Smooth muscle cell (in vitro differentiated cells): Measurements from ENCODE around the gene BTNL8. TPM values are rescaled to one million over a fixed set of nuclear protein-coding genes. Genes with fewer than 3 reads are reported as not detected.

ENCODE experiments used
- DNase-seq: peaks from one replicate; lab custom pipeline; 2025; ENCODE audit not compliant: unreplicated experiment; lab: John Stamatoyannopoulos, UW
- H2AFZ ChIP-seq: fragments of 200-600 bp; sonication (generic); 2 replicates; pipeline ENCODE4 v1.6.0; 2016; ENCODE audit warnings: antibody characterized with exemption, low read depth, mild to moderate bottlenecking
- H3F3A ChIP-seq: fragments of 200-600 bp; sonication (generic); 2 replicates; pipeline ENCODE4 v1.6.0; 2017; ENCODE audit warnings: antibody characterized with exemption, low read depth
- H3K27ac ChIP-seq: fragments of 200-600 bp; sonication (generic); 2 replicates; pipeline ENCODE4 v1.5.1; 2016; ENCODE audit warnings: low read depth, mild to moderate bottlenecking
- H3K27me3 ChIP-seq: fragments of 200-600 bp; sonication (generic); 2 replicates; pipeline ENCODE4 v1.6.1; 2016; ENCODE audit warnings: low read depth, mild to moderate bottlenecking
- H3K36me3 ChIP-seq: fragments of 200-600 bp; sonication (generic); 2 replicates; pipeline ENCODE4 v1.5.1; 2016; ENCODE audit warnings: low read depth
- H3K4me1 ChIP-seq: fragments of 200-600 bp; sonication (generic); 2 replicates; pipeline ENCODE4 v1.5.1; 2016; ENCODE audit warnings: low read depth
- H3K4me2 ChIP-seq: fragments of 200-600 bp; sonication (generic); 2 replicates; pipeline ENCODE4 v1.6.0; 2016; ENCODE audit warnings: mild to moderate bottlenecking
- H3K4me3 ChIP-seq: fragments of 200-600 bp; sonication (generic); 2 replicates; pipeline ENCODE4 v1.5.1; 2016; ENCODE audit warnings: mild to moderate bottlenecking
- H3K79me2 ChIP-seq: fragments of 200-600 bp; sonication (generic); 2 replicates; pipeline ENCODE4 v1.6.0; 2016; ENCODE audit warnings: low read depth, mild to moderate bottlenecking
- H3K9ac ChIP-seq: fragments of 200-600 bp; sonication (generic); 2 replicates; pipeline ENCODE4 v1.6.0; 2016; ENCODE audit warnings: low read depth
- H3K9me3 ChIP-seq: fragments of 200-600 bp; sonication (generic); replicated peaks from 2 replicates; pipeline ENCODE4 v1.5.1; 2016; ENCODE audit warnings: low read depth
- H4K20me1 ChIP-seq: fragments of 200-600 bp; sonication (generic); 2 replicates; pipeline ENCODE4 v1.6.0; 2016; ENCODE audit warnings: low read depth
- CTCF ChIP-seq: fragments of 200-600 bp; sonication (generic); IDR thresholded peaks from 2 replicates; pipeline ENCODE4 v1.5.1; 2017; ENCODE audit warnings: borderline replicate concordance, mild to moderate bottlenecking, antibody characterized with exemption; ENCODE audit not compliant: insufficient read depth, poor library complexity, severe bottlenecking
- WGBS: methylation state at CpG from one replicate; pipeline ENCODE4 v1.1.7; 2016; ENCODE audit warnings: low lambda C conversion rate; 5-methylcytosine and 5-hydroxymethylcytosine counted together
- polyA plus RNA-seq: library from polyadenylated mRNA; unstranded; fragments of >200 nt; fragmentation: Nextera tagmentation; extraction: Ambion mirVana; gene quantifications from 2 replicates; pipeline ENCODE4 v1.2.1, GENCODE V29; 2016
- total RNA-seq: library from RNA; depleted of rRNA; stranded (reverse); fragments of >200 nt; gene quantifications from 2 replicates; pipeline ENCODE4 v1.2.3, GENCODE V29; 2014

The BTNL8 gene
- total RNA-seq, result not detected in 2 replicates
- not detected in 2 replicates for polyA plus RNA-seq

GRCh38 chr5:180898621-180899246, at the start of gene BTNL8:
Gene BTNL8, plus strand, starts transcription at chr5:180899159. Its CDS starts 152 bp downstream, at chr5:180899311.
- TF ChIP-seq CTCF, result no peak

GRCh38 chr5:180849827-180850226, 49.1 kb upstream of the BTNL8 start:
- Histone ChIP-seq H4K20me1 (no peaks in the 10 kb centered on the region), H3K4me2 (no peak overlapping the region), H3K4me1 (no peaks in the 10 kb centered on the region), H3K27ac (no peak overlapping the region), H3K9me3 (peaks cover 44% of the 10 kb centered on the region), H3F3A (no peaks in the 10 kb centered on the region), H3K9ac (no peak overlapping the region), H3K4me3 (no peak overlapping the region), H2AFZ (no peak overlapping the region), H3K27me3 (no peaks in the 10 kb centered on the region), H3K36me3 (peaks cover 44% of the 10 kb centered on the region), H3K79me2 (peaks cover 16% of the 10 kb centered on the region)
- DNase-seq, result no peak
- no peak for TF ChIP-seq CTCF
- WGBS, result 96% methylated on average over 4 of the region's 4 CpGs

More at GRCh38 chr5:180898621-180899246, at the start of gene BTNL8:
- Histone ChIP-seq H3K4me2 (no peak within 1 kb of the TSS), H3K4me1 (no peaks in the 10 kb centered on the region), H3K9ac (no peak within 1 kb of the TSS), H3K4me3 (no peak within 1 kb of the TSS), H3K79me2 (no peaks in the 10 kb centered on the region), H3F3A (no peaks in the 10 kb centered on the region), H4K20me1 (no peaks in the 10 kb centered on the region), H2AFZ (no peak within 1 kb of the TSS), H3K27me3 (no peaks in the 10 kb centered on the region), H3K36me3 (no peaks in the 10 kb centered on the region), H3K27ac (no peak within 1 kb of the TSS), H3K9me3 (no peaks in the 10 kb centered on the region)
- DNase-seq, result no peak
- 91% methylated on average over 9 of the region's 9 CpGs for WGBS

GRCh38 chr5:180850434-180851078, 48.4 kb upstream of the BTNL8 start:
- H4K20me1 ChIP-seq, result no peaks in the 10 kb centered on the region
- WGBS, result 98% methylated on average over 10 of the region's 10 CpGs
- no peak overlapping the region for H3K4me3 ChIP-seq
- TF ChIP-seq CTCF, result no peak
- H3K9me3 ChIP-seq, result peaks cover 44% of the 10 kb centered on the region
- H3K27ac ChIP-seq, result no peak overlapping the region
- H3K36me3 ChIP-seq, result peaks cover 52% of the 10 kb centered on the region
- DNase-seq, result no peak
- no peak overlapping the region for H3K9ac ChIP-seq
- H3K4me1 ChIP-seq, result no peaks in the 10 kb centered on the region
- H3K79me2 ChIP-seq, result peaks cover 16% of the 10 kb centered on the region
- H2AFZ ChIP-seq, result no peak overlapping the region
- H3F3A ChIP-seq, result no peaks in the 10 kb centered on the region
- no peaks in the 10 kb centered on the region for H3K27me3 ChIP-seq
- no peak overlapping the region for H3K4me2 ChIP-seq
